H1 (cell line): ENCODE results near the gene DDX23. TPM values are rescaled to one million over a fixed set of nuclear protein-coding genes. Genes with fewer than 3 reads are reported as not detected.

Experiments used
- ASH2L ChIP-seq: fragments of 200-600, 300-600 bp; sonication (generic); IDR thresholded peaks from one replicate; pipeline ENCODE4 v1.7.1; 2017; ENCODE audit warnings: low read length
- ATF3 ChIP-seq: IDR thresholded peaks from 2 replicates; pipeline ENCODE4 v1.6.1; 2011; ENCODE audit warnings: low read depth, mild to moderate bottlenecking, low read length; ENCODE audit not compliant: insufficient read depth
- JUND ChIP-seq: IDR thresholded peaks from 2 replicates; pipeline ENCODE4 v1.6.1; 2011; ENCODE audit warnings: mild to moderate bottlenecking, improper control_type of control experiment, low read length
- KDM4A ChIP-seq: IDR thresholded peaks from one replicate; pipeline ENCODE4 v1.7.1; 2012; ENCODE audit warnings: low read depth, mild to moderate bottlenecking, moderate library complexity, low read length, inconsistent platforms; ENCODE audit not compliant: severe bottlenecking
- RAD21 ChIP-seq, 2 experiments: IDR thresholded peaks in 1 of 2; conservative IDR thresholded peaks in 1 of 2; 2 replicates each; pipeline ENCODE4 v1.6.1; 2011; ENCODE audit warnings: low read depth in 2 of 2, low read length in 2 of 2, improper control_type of control experiment in 1 of 2, inconsistent platforms in 1 of 2, mild to moderate bottlenecking in 1 of 2, moderate library complexity in 1 of 2
- SIX5 ChIP-seq: IDR thresholded peaks from 2 replicates; pipeline ENCODE4 v1.6.1; 2011; ENCODE audit warnings: mild to moderate bottlenecking, low read depth, low read length
- polyA plus RNA-seq, 7 experiments: library from polyadenylated mRNA; depleted of rRNA in 3 of 7; stranded (reverse) in 5 of 7; unstranded in 2 of 7; fragments of >200 nt in 5 of 7; fragments of 200-250 nt in 2 of 7; gene quantifications; 1 replicate in 5 of 7; 2 replicates in 1 of 7; 4 replicates in 1 of 7; pipeline versions ENCODE4 v1.2.1 to v1.2.3, GENCODE V29; 2011 to 2013; ENCODE audit warnings: missing spikeins in 2 of 7, mixed read lengths in 2 of 7
- total RNA-seq: library from RNA; stranded (reverse); fragmentation: NEBNext Ultra II Directional; extraction: Animal tissue kit (Norgen Biotek cat#: 25700); gene quantifications from 2 replicates; pipeline ENCODE4 v1.2.1, GENCODE V29; 2021

The DDX23 gene
- total and polyA plus RNA-seq, 2 of the 8 experiments (the other 6 are each of a cell fraction or from before 2014, with no cell fraction given) = 43.5 to 107 TPM

GRCh38 chr12:48890657-48891418, 38.9 kb upstream of the DDX23 start (continued):
- TF ChIP-seq RAD21 (IDR thresholded peaks at IDR 0.05 in 1 of 2, conservative IDR thresholded peaks at IDR 0.05 in 1 of 2; ENCODE audit: low read depth in 2 of 2, low read length in 2 of 2) = peak; percentile 90 to 96
- TF ChIP-seq ASH2L = peak; percentile 71
- no peak for TF ChIP-seq ATF3
- peak; percentile 65 for TF ChIP-seq KDM4A
- no peak for TF ChIP-seq SIX5
- TF ChIP-seq JUND = peak; percentile 13; the same call in 1 of the 2 replicates
